GM12873 (cell line): ENCODE data around the gene TRIO.

ENCODE experiments used
- CTCF ChIP-seq: IDR thresholded peaks from 2 replicates; pipeline ENCODE4 v1.5.1; 2012; ENCODE audit warnings: low read depth, mild to moderate bottlenecking, moderate library complexity, low read length, control low read depth; ENCODE audit not compliant: insufficient read depth; ENCODE audit errors: missing control alignments

TRIO gene

GRCh38 chr5:14351845-14352712 is 208.9 kb downstream of the TRIO start:
- peak; percentile 97 for TF ChIP-seq CTCF

- no peak for TF ChIP-seq CTCF
Observed at GRCh38 chr5:14353726-14354474, 210.8 kb downstream of the TRIO start.

GRCh38 chr5:14355391-14355790 is 212.2 kb downstream of the TRIO start:
- no peak for TF ChIP-seq CTCF

- no peak for TF ChIP-seq CTCF
Observed at GRCh38 chr5:14356305-14356704, 213.2 kb downstream of the TRIO start.

GRCh38 chr5:14357441-14357840 is 214.3 kb downstream of the TRIO start:
- no peak for TF ChIP-seq CTCF

GRCh38 chr5:14357851-14358250 is 214.7 kb downstream of the TRIO start:
- TF ChIP-seq CTCF: no peak

- TF ChIP-seq CTCF: no peak
Observed at GRCh38 chr5:14358536-14358935, 215.4 kb downstream of the TRIO start.
